Lower lobe of right lung (tissue), 2 donors: Measurements from ENCODE around the gene SYTL2. TPM values are rescaled to one million over a fixed set of nuclear protein-coding genes. Genes with fewer than 3 reads are reported as not detected.

Experiments used
- ATAC-seq, 2 donors: fragments of 200-7000 bp; cut with Tn5 transposase; one replicate each; pipeline ENCODE4 v1.9.1; 2020 to 2022; ENCODE audit warnings: mild to moderate bottlenecking in 2 of 2, moderate library complexity in 2 of 2
- DNase-seq: peaks from one replicate; pipeline ENCODE4 v3.0.0-alpha.2; 2020
- H3K27ac ChIP-seq: fragments of 200-600 bp; one replicate; pipeline ENCODE4 v1.8.0; 2022
- H3K27me3 ChIP-seq: fragments of 200-600 bp; one replicate; pipeline ENCODE4 v1.8.0; 2022; ENCODE audit warnings: low read depth
- H3K36me3 ChIP-seq: fragments of 200-600 bp; one replicate; pipeline ENCODE4 v1.8.0; 2022; ENCODE audit warnings: mild to moderate bottlenecking
- H3K4me1 ChIP-seq: fragments of 200-600 bp; one replicate; pipeline ENCODE4 v1.8.0; 2022
- H3K4me3 ChIP-seq: fragments of 200-600 bp; one replicate; pipeline ENCODE4 v1.8.0; 2022; ENCODE audit warnings: mild to moderate bottlenecking
- H3K9me3 ChIP-seq: fragments of 200-600 bp; one replicate; pipeline ENCODE4 v1.8.0; 2022
- intact Hi-C: fragments of 100-400 bp; cut with DNase I; formaldehyde crosslinking; loops from one replicate; pipeline ENCODE4 v1.11.0; 2022
- total RNA-seq: library from RNA; stranded (reverse); fragmentation: NEBNext Ultra II Directional; extraction: Animal tissue kit (Norgen Biotek cat#: 25700); gene quantifications from one replicate; pipeline ENCODE4 v1.2.1, GENCODE V29; 2021
- TF ChIP-seq, protein P1 (sequence below): fragments of 200-600 bp; IDR thresholded peaks from one replicate; pipeline ENCODE4 v1.8.0; 2022; ENCODE audit warnings: antibody characterized with exemption, mild to moderate bottlenecking
- donor health status: DM: no; HTN: yes; CAD: no; lungs with severe emphysema.

SYTL2 gene
- total RNA-seq, 1 donor from 2014 or later: 23.6 TPM

DNA sequence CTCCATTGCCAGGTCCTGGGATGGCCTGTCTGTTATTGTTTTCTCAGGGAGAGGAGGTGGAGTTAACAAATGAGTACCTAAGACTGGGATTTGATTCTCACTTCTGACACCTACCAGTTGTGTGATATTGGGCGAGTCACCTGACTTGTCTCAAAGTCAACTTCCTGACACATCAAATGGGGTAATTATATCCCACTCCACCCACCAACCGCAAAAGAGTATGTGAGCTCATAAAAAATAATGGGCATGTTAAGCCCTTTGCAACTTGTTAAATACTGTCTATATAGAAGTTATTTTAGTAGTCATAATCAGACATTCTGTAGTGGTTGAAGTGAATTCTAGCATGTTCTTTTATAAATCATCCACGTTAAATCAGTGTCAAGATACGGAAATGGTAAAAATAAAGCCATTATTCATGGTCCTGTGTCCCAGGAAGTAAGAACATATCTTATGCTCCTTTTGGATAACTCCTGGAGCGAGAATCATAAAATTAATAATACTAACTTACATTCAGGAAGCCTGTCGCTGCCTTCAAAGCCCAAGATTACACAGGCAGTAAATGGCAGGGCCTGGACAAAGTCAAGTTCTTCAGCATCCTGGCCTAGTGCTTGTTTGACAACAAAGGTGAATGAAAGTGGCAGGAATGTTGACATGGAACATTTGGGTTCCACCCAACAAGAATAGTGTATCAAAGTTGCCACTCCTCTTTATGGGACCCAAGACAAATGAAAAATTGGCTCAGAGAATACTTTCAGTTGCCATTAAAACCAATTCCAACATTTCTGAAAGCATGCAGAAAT, 54.3 kb downstream of the SYTL2 start:
- Histone ChIP-seq H3K9me3 (no peaks in the 10 kb centered on the region), H3K27me3 (no peaks in the 10 kb centered on the region), H3K27ac (no peak overlapping the region), H3K36me3 (no peaks in the 10 kb centered on the region), H3K4me3 (no peak overlapping the region), H3K4me1 (peaks cover 9% of the 10 kb centered on the region)
- TF ChIP-seq, protein P1, sequence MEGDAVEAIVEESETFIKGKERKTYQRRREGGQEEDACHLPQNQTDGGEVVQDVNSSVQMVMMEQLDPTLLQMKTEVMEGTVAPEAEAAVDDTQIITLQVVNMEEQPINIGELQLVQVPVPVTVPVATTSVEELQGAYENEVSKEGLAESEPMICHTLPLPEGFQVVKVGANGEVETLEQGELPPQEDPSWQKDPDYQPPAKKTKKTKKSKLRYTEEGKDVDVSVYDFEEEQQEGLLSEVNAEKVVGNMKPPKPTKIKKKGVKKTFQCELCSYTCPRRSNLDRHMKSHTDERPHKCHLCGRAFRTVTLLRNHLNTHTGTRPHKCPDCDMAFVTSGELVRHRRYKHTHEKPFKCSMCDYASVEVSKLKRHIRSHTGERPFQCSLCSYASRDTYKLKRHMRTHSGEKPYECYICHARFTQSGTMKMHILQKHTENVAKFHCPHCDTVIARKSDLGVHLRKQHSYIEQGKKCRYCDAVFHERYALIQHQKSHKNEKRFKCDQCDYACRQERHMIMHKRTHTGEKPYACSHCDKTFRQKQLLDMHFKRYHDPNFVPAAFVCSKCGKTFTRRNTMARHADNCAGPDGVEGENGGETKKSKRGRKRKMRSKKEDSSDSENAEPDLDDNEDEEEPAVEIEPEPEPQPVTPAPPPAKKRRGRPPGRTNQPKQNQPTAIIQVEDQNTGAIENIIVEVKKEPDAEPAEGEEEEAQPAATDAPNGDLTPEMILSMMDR: no peak
- intact Hi-C loops: no loop called here
- DNase-seq: no peak
- no peak for ATAC-seq

DNA sequence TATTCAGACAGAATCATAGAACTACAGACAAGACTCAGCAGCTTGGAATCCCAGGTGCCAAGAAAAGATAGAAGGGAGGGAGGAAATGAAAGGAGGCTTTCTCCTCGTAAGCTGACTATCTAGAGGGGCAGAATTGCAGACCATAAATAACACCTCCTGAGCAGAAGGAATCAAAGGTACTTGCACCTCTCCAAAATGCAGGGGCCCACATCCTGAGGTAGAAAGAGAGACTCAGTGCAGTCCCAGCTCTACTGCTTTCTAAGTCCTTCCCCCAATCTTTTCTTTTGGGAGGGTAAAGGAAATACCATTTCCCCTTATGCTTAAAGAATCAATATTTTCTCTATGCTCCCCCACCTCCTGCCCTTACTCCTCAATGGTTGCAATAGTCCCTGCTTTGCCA, 55.2 kb downstream of the SYTL2 start:
- Histone ChIP-seq H3K27ac (no peak overlapping the region), H3K4me1 (peaks cover 18% of the 10 kb centered on the region), H3K27me3 (no peaks in the 10 kb centered on the region), H3K4me3 (no peak overlapping the region), H3K36me3 (no peaks in the 10 kb centered on the region), H3K9me3 (no peaks in the 10 kb centered on the region)
- ATAC-seq: no peak
- TF ChIP-seq, protein P1: no peak
- intact Hi-C loops: no loop called here
- DNase-seq: no peak

DNA sequence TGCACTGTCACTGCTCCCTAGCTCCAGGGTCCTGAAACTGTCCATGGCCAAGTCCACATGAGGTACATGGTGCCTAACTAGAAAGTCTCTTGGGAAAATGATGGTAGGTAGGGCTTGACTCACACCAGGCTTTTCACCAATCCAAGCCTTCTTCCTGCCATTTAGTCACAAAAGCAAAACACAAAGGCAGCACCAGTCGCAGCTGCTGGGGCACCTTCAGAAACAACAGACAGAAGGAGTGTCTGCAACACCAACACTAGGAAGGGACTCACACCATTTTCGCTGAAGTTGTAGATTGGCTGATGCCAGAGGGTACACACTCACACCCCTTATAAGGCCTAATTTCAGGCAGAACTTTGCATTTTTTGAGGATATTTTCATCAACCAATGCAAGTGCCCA, 55.7 kb downstream of the SYTL2 start:
- Histone ChIP-seq H3K4me1 (peaks cover 22% of the 10 kb centered on the region), H3K27me3 (no peaks in the 10 kb centered on the region), H3K27ac (no peak overlapping the region), H3K4me3 (no peak overlapping the region), H3K9me3 (no peaks in the 10 kb centered on the region), H3K36me3 (no peaks in the 10 kb centered on the region)
- TF ChIP-seq, protein P1: no peak
- DNase-seq (no peak), ATAC-seq (no peak)
- intact Hi-C loops: no loop called here

DNA sequence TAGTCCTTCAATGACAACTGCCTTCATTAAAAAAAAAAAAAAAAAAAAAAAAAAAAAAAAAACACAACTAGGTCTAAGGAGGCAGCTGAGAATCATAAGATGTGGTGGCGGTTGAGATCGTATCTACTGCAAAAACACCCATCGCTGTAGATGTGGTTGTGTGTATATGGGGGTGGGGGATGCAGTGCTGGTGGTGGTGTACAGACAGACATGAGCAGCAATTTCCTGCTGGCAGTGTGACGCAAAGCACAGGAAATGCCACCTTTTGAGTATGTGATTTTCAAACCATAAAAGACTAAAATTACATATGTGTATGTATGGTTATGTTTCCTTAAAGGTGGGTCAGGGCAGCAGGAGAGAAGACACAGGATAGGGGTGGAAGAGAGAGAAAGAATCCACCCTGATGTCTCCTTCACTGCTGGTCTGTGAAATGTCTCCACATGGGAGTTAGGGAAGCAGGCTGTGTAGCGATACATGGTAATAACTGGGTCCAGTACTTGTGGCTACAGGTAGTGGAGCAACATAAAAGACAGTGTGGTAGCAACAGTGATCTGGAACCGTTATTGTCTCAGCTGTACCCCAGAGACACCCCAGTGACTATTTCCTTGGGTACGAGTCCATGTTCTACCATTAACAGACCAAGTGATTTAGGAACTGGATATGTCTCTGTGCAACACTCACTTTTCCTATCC, 57.9 kb downstream of the SYTL2 start:
- ATAC-seq (peak; percentile 65 to 80), DNase-seq (no peak)
- intact Hi-C loops: no loop called here
- TF ChIP-seq, protein P1: no peak
- Histone ChIP-seq H3K4me1 (peaks cover 35% of the 10 kb centered on the region), H3K36me3 (no peaks in the 10 kb centered on the region), H3K9me3 (no peaks in the 10 kb centered on the region), H3K4me3 (no peak overlapping the region), H3K27ac (peak overlapping the region; percentile 9), H3K27me3 (no peaks in the 10 kb centered on the region)

DNA sequence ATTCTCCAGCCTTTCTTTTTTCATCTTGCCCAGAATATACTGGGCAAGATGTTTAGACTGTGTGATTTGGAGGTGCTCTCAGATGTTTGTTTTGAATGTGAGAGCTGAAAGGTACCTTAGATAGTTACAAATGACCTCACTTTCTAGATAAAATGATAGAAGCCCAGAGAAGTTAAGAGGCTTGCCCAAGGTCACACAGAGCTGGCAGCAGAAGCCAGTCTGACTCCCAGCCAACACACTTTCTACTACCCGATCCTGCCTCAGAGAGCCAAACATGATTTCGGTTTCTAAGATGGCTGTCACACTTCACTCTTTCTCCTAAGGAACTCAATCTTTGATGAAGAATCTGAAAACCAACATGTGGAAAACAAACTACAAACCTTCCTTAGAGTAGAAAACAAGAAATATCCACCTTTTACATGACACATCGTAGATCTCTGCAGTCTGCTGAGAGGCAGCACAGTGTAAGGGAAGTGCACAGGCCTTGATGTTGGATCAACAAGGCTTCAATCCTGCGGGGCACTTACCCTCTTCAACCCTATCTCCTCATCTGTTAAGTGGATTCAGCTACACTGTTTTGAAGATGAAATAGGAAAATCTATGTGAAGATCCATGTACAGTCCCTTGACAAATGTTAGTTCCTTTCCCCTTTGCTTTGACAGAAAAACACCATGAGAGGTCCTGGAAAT, 58.6 kb downstream of the SYTL2 start:
- intact Hi-C loops: no loop called here
- no peak overlapping the region for H3K27ac ChIP-seq

More for the DNA sequence above, 58.6 kb downstream of the SYTL2 start:
- TF ChIP-seq, protein P1: no peak
- no peaks in the 10 kb centered on the region for H3K9me3 ChIP-seq
- H3K4me1 ChIP-seq: peaks cover 35% of the 10 kb centered on the region
- ATAC-seq (no peak), DNase-seq (no peak)
- no peaks in the 10 kb centered on the region for H3K36me3 ChIP-seq
- no peak overlapping the region for H3K4me3 ChIP-seq
- H3K27me3 ChIP-seq: no peaks in the 10 kb centered on the region
